RWPE1 (cell line): Measurements from ENCODE around the gene AKR1B15.
"Not testable (repeated sequence)": the region's sequence is repeated elsewhere in the genome, so short reads cannot be mapped to it uniquely, and the experiment has no call there.

Source experiments
- CTCF ChIA-PET: fragments of 350-600 bp; sonication (Branson Sonifier 250); formaldehyde crosslinking; extraction: SDS; loops from one replicate; lab custom pipeline; 2021; lab: Yijun Ruan, JAX
- POLR2A ChIA-PET: fragments of 400-600 bp; formaldehyde crosslinking; extraction: SDS; loops from one replicate; lab custom pipeline; 2020; ENCODE audit warnings: antibody characterized with exemption; ENCODE audit not compliant: low non-redundant PET; lab: Yijun Ruan, JAX
- DNase-seq: peaks from one replicate; pipeline ENCODE4 v3.0.0; 2012; ENCODE audit warnings: low spot score
- H3K27ac ChIP-seq: fragments of 450-650 bp; 2 replicates; pipeline ENCODE4 v1.5.1; 2017
- TF ChIP-seq, protein P1 (sequence below): fragments of 450-650 bp; conservative IDR thresholded peaks from 2 replicates; pipeline ENCODE4 v1.5.1; 2017; ENCODE audit warnings: low read depth, mild to moderate bottlenecking

Gene AKR1B15

DNA sequence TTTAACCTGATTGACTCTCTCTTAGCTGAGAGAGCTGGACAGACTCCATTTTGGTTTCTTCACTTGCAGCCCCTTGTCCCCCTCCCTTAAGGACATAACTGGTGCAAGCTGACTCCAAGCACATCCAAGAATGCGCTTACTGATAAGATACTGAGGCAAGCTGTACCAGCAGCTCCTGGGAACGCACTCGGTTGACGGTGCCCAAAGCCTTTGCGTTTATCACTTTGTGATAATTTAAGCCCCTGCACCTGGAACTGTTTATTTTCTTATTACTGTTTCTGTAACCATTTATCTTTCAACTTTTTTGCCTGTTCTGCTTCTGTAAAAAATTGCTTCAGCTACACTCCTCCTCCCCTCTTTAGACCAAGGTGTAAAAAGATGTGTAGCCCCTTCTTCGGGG is 8.5 kb downstream of the AKR1B15 start:
- TF ChIP-seq, protein P1, sequence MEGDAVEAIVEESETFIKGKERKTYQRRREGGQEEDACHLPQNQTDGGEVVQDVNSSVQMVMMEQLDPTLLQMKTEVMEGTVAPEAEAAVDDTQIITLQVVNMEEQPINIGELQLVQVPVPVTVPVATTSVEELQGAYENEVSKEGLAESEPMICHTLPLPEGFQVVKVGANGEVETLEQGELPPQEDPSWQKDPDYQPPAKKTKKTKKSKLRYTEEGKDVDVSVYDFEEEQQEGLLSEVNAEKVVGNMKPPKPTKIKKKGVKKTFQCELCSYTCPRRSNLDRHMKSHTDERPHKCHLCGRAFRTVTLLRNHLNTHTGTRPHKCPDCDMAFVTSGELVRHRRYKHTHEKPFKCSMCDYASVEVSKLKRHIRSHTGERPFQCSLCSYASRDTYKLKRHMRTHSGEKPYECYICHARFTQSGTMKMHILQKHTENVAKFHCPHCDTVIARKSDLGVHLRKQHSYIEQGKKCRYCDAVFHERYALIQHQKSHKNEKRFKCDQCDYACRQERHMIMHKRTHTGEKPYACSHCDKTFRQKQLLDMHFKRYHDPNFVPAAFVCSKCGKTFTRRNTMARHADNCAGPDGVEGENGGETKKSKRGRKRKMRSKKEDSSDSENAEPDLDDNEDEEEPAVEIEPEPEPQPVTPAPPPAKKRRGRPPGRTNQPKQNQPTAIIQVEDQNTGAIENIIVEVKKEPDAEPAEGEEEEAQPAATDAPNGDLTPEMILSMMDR: no peak
- H3K27ac ChIP-seq: no peak overlapping the region
- ChIA-PET POLR2A (no interaction called here), CTCF (interaction anchor here (0.6 kb wide), 1 partner anchor 17 kb away, joined by 4 read pairs; no protein-coding TSS in a partner anchor)
- DNase-seq: no peak

DNA sequence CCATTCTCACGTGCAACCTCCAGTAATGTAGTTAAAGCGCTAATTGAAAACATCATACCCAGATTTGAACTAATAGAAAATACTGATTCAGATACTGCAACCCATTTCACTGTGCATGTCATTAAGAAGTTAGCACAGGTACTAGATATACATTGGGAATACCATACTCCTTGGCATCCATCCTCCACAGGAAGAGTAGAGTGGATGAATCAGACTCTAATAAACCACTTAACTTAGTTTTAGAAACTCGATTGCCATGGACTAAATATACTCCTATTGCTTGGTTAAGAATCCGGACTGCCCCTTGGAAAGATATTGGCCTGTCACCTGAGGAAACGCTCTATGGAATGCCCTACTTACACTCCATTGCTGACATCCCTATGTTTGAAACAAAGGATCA is 9.5 kb downstream of the AKR1B15 start:
- ChIA-PET CTCF (no interaction called here), POLR2A (no interaction called here)
- no peak for DNase-seq
- no peak overlapping the region for H3K27ac ChIP-seq
- TF ChIP-seq, protein P1: no peak

GRCh38 chr7:134561616-134562015 is 12.7 kb downstream of the AKR1B15 start:
- POLR2A ChIA-PET, CTCF ChIA-PET: not testable (repeated sequence)
- peak; percentile 25 for DNase-seq
- peak overlapping the region; percentile 73 for H3K27ac ChIP-seq

GRCh38 chr7:134562136-134562535 is 13.2 kb downstream of the AKR1B15 start:
- peak overlapping the region; percentile 73 for H3K27ac ChIP-seq
- ChIA-PET CTCF (no interaction called here), POLR2A (no interaction called here)
- TF ChIP-seq, protein P1: no peak
- no peak for DNase-seq

DNA sequence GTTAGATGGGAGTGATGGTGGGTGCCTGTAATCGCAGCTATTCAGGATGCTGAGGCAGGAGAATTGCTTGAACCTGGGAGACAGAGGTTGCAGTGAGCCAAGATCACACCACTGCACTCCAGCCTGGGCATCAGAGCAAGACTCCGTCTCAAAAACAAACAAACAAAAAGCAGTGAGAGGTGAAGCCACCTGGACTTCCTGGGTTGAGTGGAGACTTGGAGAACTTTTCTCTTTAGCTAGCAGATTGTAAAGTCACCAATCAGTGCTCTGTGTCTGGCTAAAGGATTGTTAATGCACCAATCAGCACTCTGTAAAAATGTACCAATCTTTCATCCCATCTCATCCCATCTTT is 14.5 kb downstream of the AKR1B15 start:
- CTCF ChIA-PET: interaction anchor here (0.7 kb wide), 1 partner anchor 1694 kb away, joined by 4 read pairs; no protein-coding TSS in a partner anchor
- H3K27ac ChIP-seq: peak overlapping the region; percentile 71
- POLR2A ChIA-PET, DNase-seq: not testable (repeated sequence)

DNA sequence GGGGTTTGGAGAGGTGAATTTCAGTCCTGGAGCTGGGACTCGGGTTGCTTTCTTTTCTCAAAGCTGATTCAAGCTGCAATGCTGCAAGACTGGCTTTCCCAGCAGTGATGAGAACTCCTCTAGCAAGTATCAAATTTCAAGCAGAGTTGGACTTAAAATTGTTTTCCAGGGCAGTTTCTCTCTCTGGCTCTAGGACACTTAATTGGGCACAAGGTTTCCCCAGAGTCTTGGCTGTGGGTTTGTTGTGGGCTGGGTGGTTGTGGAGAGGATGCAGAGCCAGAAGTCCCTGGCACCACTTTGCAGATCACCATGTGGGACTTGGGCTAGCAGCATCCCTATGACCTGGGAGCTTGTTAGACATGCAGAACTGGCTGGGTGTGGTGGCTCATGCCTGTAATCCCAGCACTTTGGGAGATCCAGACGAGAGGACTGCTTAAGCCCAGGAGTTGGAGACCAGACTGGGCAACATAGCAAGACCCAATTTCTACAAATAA is 16.8 kb downstream of the AKR1B15 start:
- CTCF ChIA-PET: interaction anchor here (0.6 kb wide), 2 partner anchors 18 to 23 kb away, joined by 3 read pairs; no protein-coding TSS in a partner anchor
- TF ChIP-seq, protein P1: no peak
- POLR2A ChIA-PET: no interaction called here
- no peak for DNase-seq
- H3K27ac ChIP-seq: no peak overlapping the region

DNA sequence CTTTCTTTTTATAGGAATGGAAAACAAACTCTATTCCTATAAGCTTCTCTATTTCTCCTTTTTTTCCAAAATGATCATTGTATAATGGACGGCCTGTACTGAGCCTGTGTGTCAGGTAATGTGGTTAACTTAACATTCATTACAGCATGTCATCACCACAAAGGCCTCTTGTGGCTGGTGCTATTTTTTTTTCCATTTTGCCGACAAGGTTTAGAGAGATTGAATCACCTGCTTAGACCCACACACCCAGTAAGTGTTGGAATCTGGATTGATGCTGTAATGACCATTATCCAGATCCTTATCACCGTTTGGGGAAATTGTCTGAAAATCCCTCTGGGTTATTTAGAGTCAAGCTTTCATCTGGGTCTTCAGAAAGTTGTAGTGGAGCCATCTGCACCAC is 18.5 kb downstream of the AKR1B15 start:
- ChIA-PET POLR2A (no interaction called here), CTCF (no interaction called here)
- DNase-seq: no peak
- no peak overlapping the region for H3K27ac ChIP-seq
- TF ChIP-seq, protein P1: no peak

DNA sequence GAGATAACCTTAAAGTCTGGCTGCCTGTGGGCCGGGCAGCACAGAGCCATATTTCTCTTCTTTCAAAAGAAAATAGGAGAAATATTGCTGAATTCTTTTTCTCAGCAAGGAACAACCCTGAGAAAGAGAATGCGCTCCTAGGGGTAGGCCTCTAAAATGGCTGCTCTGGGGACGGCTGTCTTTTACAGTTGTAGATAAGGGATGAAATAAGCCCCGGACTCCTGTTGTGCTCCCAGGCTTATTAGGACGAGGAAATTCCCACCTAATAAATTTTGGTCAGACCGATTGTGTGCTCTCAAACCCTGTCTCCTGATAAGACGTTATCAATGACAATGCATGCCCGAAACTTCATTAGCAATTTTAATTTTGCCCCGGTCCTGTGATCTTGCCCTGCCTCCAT is 21.1 kb downstream of the AKR1B15 start:
- H3K27ac ChIP-seq, DNase-seq, CTCF ChIA-PET, POLR2A ChIA-PET: not testable (repeated sequence)
